ENCODE measurements around the gene PIGC.

- TF ChIP-seq POLR2A (IDR thresholded peaks at IDR 0.05) = no peak
- TF ChIP-seq CTCF (IDR thresholded peaks at IDR 0.05 in 4 of 5, conservative IDR thresholded peaks at IDR 0.05 in 1 of 5) = no peak
These were observed 12.5 kb upstream of the PIGC start for GRCh38 chr1:172456344-172456769.
